Activated T-cell treated with anti-CD3 and anti-CD28 coated beads, Interleukin-2, amount 50 U/mL, for 1 hour (primary cell): ENCODE data around the gene URI1.

Source experiments
- DNase-seq: peaks from one replicate; pipeline ENCODE4 v3.0.0-alpha.2; 2020

The URI1 gene

GRCh38 chr19:30060531-30061222 lies 118.6 kb downstream of the URI1 start:
- DNase-seq, result no peak

- DNase-seq, result no peak
Observed at GRCh38 chr19:30061223-30062064, 119.4 kb downstream of the URI1 start.

GRCh38 chr19:30062065-30062906 lies 120.2 kb downstream of the URI1 start:
- no peak for DNase-seq

- DNase-seq, result no peak
Observed at GRCh38 chr19:30062907-30063649, 121.0 kb downstream of the URI1 start.

GRCh38 chr19:30063650-30064347 lies 121.8 kb downstream of the URI1 start:
- DNase-seq, result no peak

GRCh38 chr19:30064348-30064699 lies 122.3 kb downstream of the URI1 start:
- no peak for DNase-seq

- DNase-seq, result no peak
Observed at GRCh38 chr19:30064771-30065494, 122.9 kb downstream of the URI1 start.

- DNase-seq, result no peak
Observed at GRCh38 chr19:30065680-30066606, 123.9 kb downstream of the URI1 start.
